ENCODE data around the gene PTGDR2.

GRCh38 chr11:60863550-60864521, 8.1 kb upstream of the PTGDR2 start:
- TF ChIP-seq CTCF (IDR thresholded peaks at IDR 0.05), result no peak
- no peak for TF ChIP-seq EP300 (IDR thresholded peaks at IDR 0.05)
- no peak for TF ChIP-seq POLR2A (IDR thresholded peaks at IDR 0.05)

Data from gastroesophageal sphincter (tissue), 3 donors.